H1 (cell line): ENCODE measurements around the gene RPS6KA6. TPM values are rescaled to one million over a fixed set of nuclear protein-coding genes. Genes with fewer than 3 reads are reported as not detected.

Experiments
- JUN ChIP-seq: IDR thresholded peaks from 2 replicates; pipeline ENCODE4 v1.6.1; 2011; ENCODE audit warnings: low read depth, mild to moderate bottlenecking, improper control_type of control experiment, low read length
- polyA plus RNA-seq, 7 experiments: library from polyadenylated mRNA; depleted of rRNA in 3 of 7; stranded (reverse) in 5 of 7; unstranded in 2 of 7; fragments of >200 nt in 5 of 7; fragments of 200-250 nt in 2 of 7; gene quantifications; 1 replicate in 5 of 7; 2 replicates in 1 of 7; 4 replicates in 1 of 7; pipeline versions ENCODE4 v1.2.1 to v1.2.3, GENCODE V29; 2011 to 2013; ENCODE audit warnings: missing spikeins in 2 of 7, mixed read lengths in 2 of 7
- total RNA-seq: library from RNA; stranded (reverse); fragmentation: NEBNext Ultra II Directional; extraction: Animal tissue kit (Norgen Biotek cat#: 25700); gene quantifications from 2 replicates; pipeline ENCODE4 v1.2.1, GENCODE V29; 2021

The RPS6KA6 gene
- total and polyA plus RNA-seq, 2 of the 8 experiments (the other 6 are each of a cell fraction or from before 2014, with no cell fraction given), result 3.5 to 14.6 TPM

DNA sequence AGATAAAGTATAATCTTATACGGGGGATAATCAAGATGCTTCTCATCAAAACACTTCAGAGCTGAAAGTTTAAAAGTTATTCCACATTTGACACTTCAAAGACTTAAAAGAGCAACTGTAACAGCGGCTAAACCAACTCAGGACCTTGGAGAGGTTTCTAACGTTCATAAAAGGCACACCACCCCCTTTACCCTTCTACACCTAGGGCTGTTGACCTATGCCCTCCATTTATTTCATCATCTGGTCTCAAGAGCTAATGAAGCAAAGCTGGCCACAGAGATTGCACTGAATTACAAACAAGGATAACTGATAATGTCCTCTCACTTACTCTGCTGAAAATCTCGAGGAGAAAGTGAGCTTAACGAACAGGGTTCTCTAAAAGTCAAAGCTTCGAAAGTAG is 1.1 kb upstream of the RPS6KA6 start (continued):
- TF ChIP-seq JUN, result no peak
